Colonic mucosa (tissue), 4 donors: ENCODE data around the gene MIEF2. TPM values are rescaled to one million over a fixed set of nuclear protein-coding genes. Genes with fewer than 3 reads are reported as not detected.

ENCODE experiments used
- DNase-seq: peaks from one replicate; pipeline ENCODE4 v3.0.0-alpha.2; 2020
- H3K27ac ChIP-seq: fragments of 200-600 bp; one replicate; pipeline ENCODE4 v1.8.0; 2021
- H3K27me3 ChIP-seq: fragments of 200-600 bp; one replicate; pipeline ENCODE4 v1.8.0; 2021
- H3K36me3 ChIP-seq: fragments of 200-600 bp; one replicate; pipeline ENCODE4 v1.8.0; 2021
- H3K4me1 ChIP-seq: fragments of 200-600 bp; one replicate; pipeline ENCODE4 v1.8.0; 2021; ENCODE audit warnings: mild to moderate bottlenecking
- H3K4me3 ChIP-seq: fragments of 200-600 bp; one replicate; pipeline ENCODE4 v1.8.0; 2021
- H3K9ac ChIP-seq, 2 donors: one replicate each; pipeline ENCODE4 v1.7.0; 2013; ENCODE audit warnings: control low read depth in 2 of 2, low read depth in 2 of 2, low read length in 2 of 2
- H3K9me3 ChIP-seq: fragments of 200-600 bp; one replicate; pipeline ENCODE4 v1.8.0; 2021
- CTCF ChIP-seq: fragments of 200-600 bp; IDR thresholded peaks from one replicate; pipeline ENCODE4 v1.8.0; 2022; ENCODE audit warnings: antibody characterized with exemption, mild to moderate bottlenecking
- intact Hi-C: fragments of 100-400 bp; cut with DNase I; formaldehyde crosslinking; loops from one replicate; pipeline ENCODE4 v1.14.1; 2022
- total RNA-seq, 2 donors: library from RNA; stranded (reverse); fragmentation: NEBNext Ultra II Directional in 1 of 2; extraction: Animal tissue kit (Norgen Biotek cat#: 25700) in 1 of 2; gene quantifications; one replicate each; pipeline ENCODE4 v1.2.1, GENCODE V29; 2021
- donor health status: healthy.
- donor health status: DM: no; HTN: no; CAD: no.
- donor health status: DM: no; HTN: no; CAD: no.

Gene MIEF2
- total RNA-seq, 2 donors from 2014 or later, result 13.2 to 15.3 TPM

DNA sequence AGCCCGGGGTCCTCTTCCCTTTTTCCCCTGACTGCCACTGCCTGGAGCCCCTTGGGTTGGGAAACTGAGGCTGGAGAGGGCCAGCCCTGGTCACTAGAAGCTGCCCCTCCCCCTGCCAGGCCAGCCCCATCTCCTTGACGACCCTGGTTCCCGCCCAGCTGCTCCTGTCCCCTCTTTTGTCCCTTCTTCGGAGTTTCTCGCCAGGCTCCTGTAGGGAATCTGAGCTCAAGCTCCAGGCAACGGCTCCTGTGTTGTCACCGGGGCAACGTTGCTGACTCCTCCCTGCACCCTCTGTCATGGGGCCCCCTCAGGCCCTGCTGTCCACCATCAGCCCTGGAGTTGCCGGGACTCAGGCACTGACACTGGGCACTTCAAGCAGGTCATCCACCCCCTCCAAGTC lies 29.3 kb upstream of the MIEF2 start:
- intact Hi-C loops, result no loop called here
- peaks cover 3% of the 10 kb centered on the region for H3K4me1 ChIP-seq
- no peak overlapping the region for H3K4me3 ChIP-seq
- no peak for DNase-seq
- no peak for TF ChIP-seq CTCF
- H3K9ac ChIP-seq, result no peak overlapping the region
- H3K9me3 ChIP-seq, result no peaks in the 10 kb centered on the region
- no peaks in the 10 kb centered on the region for H3K36me3 ChIP-seq
- no peak overlapping the region for H3K27ac ChIP-seq
- no peaks in the 10 kb centered on the region for H3K27me3 ChIP-seq

GRCh38 chr17:18233803-18234518 lies 26.5 kb upstream of the MIEF2 start:
- no peaks in the 10 kb centered on the region for H3K36me3 ChIP-seq

GRCh38 chr17:18234853-18235380 lies 25.5 kb upstream of the MIEF2 start:
- H3K4me3 ChIP-seq, result no peak overlapping the region
- no peaks in the 10 kb centered on the region for H3K27me3 ChIP-seq
- no peaks in the 10 kb centered on the region for H3K9me3 ChIP-seq
- H3K36me3 ChIP-seq, result no peaks in the 10 kb centered on the region
- no peak overlapping the region for H3K9ac ChIP-seq
- TF ChIP-seq CTCF, result no peak
- H3K27ac ChIP-seq, result no peak overlapping the region
- DNase-seq, result no peak
- intact Hi-C loops, result no loop called here
- no peaks in the 10 kb centered on the region for H3K4me1 ChIP-seq

More at GRCh38 chr17:18233803-18234518, 26.5 kb upstream of the MIEF2 start:
- Histone ChIP-seq H3K27ac (no peak overlapping the region), H3K9me3 (no peaks in the 10 kb centered on the region), H3K27me3 (no peaks in the 10 kb centered on the region), H3K9ac (no peak overlapping the region), H3K4me1 (no peaks in the 10 kb centered on the region), H3K4me3 (no peak overlapping the region)
- no peak for TF ChIP-seq CTCF
- intact Hi-C loops, result no loop called here
- no peak for DNase-seq

DNA sequence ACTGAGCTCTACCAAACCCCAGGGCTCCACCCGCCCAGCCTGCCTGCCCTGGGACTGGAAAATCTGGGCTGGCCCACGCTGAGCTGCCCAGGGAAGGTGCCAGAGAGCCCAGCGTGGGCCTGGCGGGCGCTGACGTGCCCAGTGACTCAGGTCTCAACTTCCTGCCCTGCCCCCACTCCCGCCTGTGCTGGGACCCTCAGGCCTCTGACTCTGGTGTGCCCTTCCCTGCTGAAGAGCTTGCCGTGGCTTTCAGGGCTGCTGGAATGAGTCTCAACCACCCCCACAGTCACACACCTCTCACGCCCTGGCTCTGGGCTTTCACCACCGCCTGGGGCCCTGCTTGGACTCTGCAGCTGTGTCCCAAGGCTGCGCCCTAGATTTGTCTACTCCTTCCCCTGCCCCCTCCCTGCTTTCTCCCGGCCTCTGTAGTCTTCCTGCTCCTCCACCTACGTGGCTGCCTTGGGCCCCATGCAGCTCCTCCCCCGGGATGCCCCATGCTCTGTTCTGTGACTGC lies 24.7 kb upstream of the MIEF2 start:
- DNase-seq, result no peak
- Histone ChIP-seq H3K36me3 (no peaks in the 10 kb centered on the region), H3K9ac (no peak overlapping the region), H3K27me3 (no peaks in the 10 kb centered on the region), H3K27ac (no peak overlapping the region), H3K9me3 (no peaks in the 10 kb centered on the region), H3K4me3 (no peak overlapping the region), H3K4me1 (no peaks in the 10 kb centered on the region)
- intact Hi-C loops, result no loop called here
- TF ChIP-seq CTCF, result no peak

- Histone ChIP-seq H3K27ac (no peak overlapping the region), H3K27me3 (no peaks in the 10 kb centered on the region), H3K4me1 (no peaks in the 10 kb centered on the region), H3K9ac (no peak overlapping the region), H3K4me3 (no peak overlapping the region), H3K36me3 (no peaks in the 10 kb centered on the region), H3K9me3 (no peaks in the 10 kb centered on the region)
- intact Hi-C loops, result no loop called here
- no peak for TF ChIP-seq CTCF
- no peak for DNase-seq
Measured at GRCh38 chr17:18236494-18236893, 24.0 kb upstream of the MIEF2 start.
